Trophoblast cell (in vitro differentiated cells and primary cell): ENCODE results near the gene SEMA6D.

Experiments used
- DNase-seq, 2 donors: peaks; one replicate each; pipeline ENCODE4 v3.0.0-alpha.2; 2016
- H2AFZ ChIP-seq: 2 replicates; pipeline ENCODE4 v1.6.1; 2013; ENCODE audit warnings: low read length, moderate library complexity, mild to moderate bottlenecking; ENCODE audit not compliant: insufficient read depth, poor library complexity
- H2AK5ac ChIP-seq: 2 replicates; pipeline ENCODE4 v1.6.1; 2013; ENCODE audit warnings: mild to moderate bottlenecking, low read length
- H2BK120ac ChIP-seq: 2 replicates; pipeline ENCODE4 v1.6.1; 2013; ENCODE audit warnings: low read length, mild to moderate bottlenecking, moderate library complexity; ENCODE audit not compliant: insufficient read depth, poor library complexity
- H2BK12ac ChIP-seq: 2 replicates; pipeline ENCODE4 v1.6.1; 2013; ENCODE audit warnings: mild to moderate bottlenecking, low read length, moderate library complexity
- H2BK5ac ChIP-seq: 2 replicates; pipeline ENCODE4 v1.6.1; 2013; ENCODE audit warnings: low read length, low read depth, moderate library complexity, mild to moderate bottlenecking; ENCODE audit not compliant: poor library complexity
- H3K14ac ChIP-seq: 2 replicates; pipeline ENCODE4 v1.6.1; 2013; ENCODE audit warnings: mild to moderate bottlenecking, low read length
- H3K18ac ChIP-seq: 2 replicates; pipeline ENCODE4 v1.6.1; 2013; ENCODE audit warnings: mild to moderate bottlenecking, low read length
- H3K23ac ChIP-seq: 2 replicates; pipeline ENCODE4 v1.6.1; 2013; ENCODE audit warnings: low read length
- H3K27ac ChIP-seq: 2 replicates; pipeline ENCODE4 v1.5.1; 2013; ENCODE audit warnings: low read depth, mild to moderate bottlenecking, inconsistent platforms, low read length, moderate library complexity
- H3K27me3 ChIP-seq: 2 replicates; pipeline ENCODE4 v1.6.1; 2013; ENCODE audit warnings: inconsistent platforms, mild to moderate bottlenecking, low read length, moderate library complexity; ENCODE audit not compliant: insufficient read depth
- H3K36me3 ChIP-seq, 2 experiments: 1 replicate in 1 of 2; 2 replicates in 1 of 2; pipeline ENCODE4 v1.6.1; 2013; ENCODE audit warnings: low read length in 2 of 2, mild to moderate bottlenecking in 2 of 2, moderate library complexity in 1 of 2; ENCODE audit not compliant: insufficient read depth in 2 of 2, control insufficient read depth in 1 of 2
- H3K4ac ChIP-seq: 2 replicates; pipeline ENCODE4 v1.6.1; 2013; ENCODE audit warnings: low read depth, mild to moderate bottlenecking, low read length, moderate library complexity
- H3K4me1 ChIP-seq, 2 experiments: 1 replicate in 1 of 2; 2 replicates in 1 of 2; pipeline ENCODE4 v1.6.1; 2013; ENCODE audit warnings: low read length in 2 of 2, mild to moderate bottlenecking in 2 of 2, moderate library complexity in 1 of 2; ENCODE audit not compliant: insufficient read depth in 2 of 2, control insufficient read depth in 1 of 2
- H3K4me2 ChIP-seq: 2 replicates; pipeline ENCODE4 v1.6.1; 2013; ENCODE audit warnings: inconsistent platforms, mild to moderate bottlenecking, low read length, moderate library complexity
- H3K4me3 ChIP-seq: 2 replicates; pipeline ENCODE4 v1.5.1; 2013; ENCODE audit warnings: mild to moderate bottlenecking, low read depth, low read length, inconsistent platforms
- H3K79me1 ChIP-seq: one replicate; pipeline ENCODE4 v1.6.1; 2013; ENCODE audit warnings: low read length
- H3K79me2 ChIP-seq: 2 replicates; pipeline ENCODE4 v1.6.1; 2013; ENCODE audit warnings: low read length, mild to moderate bottlenecking; ENCODE audit not compliant: control insufficient read depth, insufficient read depth, poor library complexity
- H3K9ac ChIP-seq: 2 replicates; pipeline ENCODE4 v1.6.1; 2013; ENCODE audit warnings: mild to moderate bottlenecking, low read length
- H3K9me3 ChIP-seq: 2 replicates; pipeline ENCODE4 v1.6.1; 2013; ENCODE audit warnings: low read depth, mild to moderate bottlenecking, control low read depth, inconsistent platforms, low read length; ENCODE audit not compliant: insufficient read depth
- H4K12ac ChIP-seq: 2 replicates; pipeline ENCODE4 v1.6.1; 2013; ENCODE audit warnings: low read depth, mild to moderate bottlenecking, low read length, moderate library complexity
- H4K8ac ChIP-seq: 2 replicates; pipeline ENCODE4 v1.6.1; 2013; ENCODE audit warnings: low read depth, mild to moderate bottlenecking, low read length, moderate library complexity
- H4K91ac ChIP-seq: one replicate; pipeline ENCODE4 v1.6.1; 2013; ENCODE audit warnings: low read depth, mild to moderate bottlenecking, low read length, moderate library complexity
- WGBS: extraction: QIAGEN DNeasy Blood & Tissue Kit; methylation state at CpG from one replicate; pipeline ENCODE4 v1.1.7; 2013; ENCODE audit warnings: missing lambda C conversion rate; ENCODE audit not compliant: insufficient read length, insufficient coverage; ENCODE audit errors: extremely low coverage; 5-methylcytosine and 5-hydroxymethylcytosine counted together

Gene SEMA6D

DNA sequence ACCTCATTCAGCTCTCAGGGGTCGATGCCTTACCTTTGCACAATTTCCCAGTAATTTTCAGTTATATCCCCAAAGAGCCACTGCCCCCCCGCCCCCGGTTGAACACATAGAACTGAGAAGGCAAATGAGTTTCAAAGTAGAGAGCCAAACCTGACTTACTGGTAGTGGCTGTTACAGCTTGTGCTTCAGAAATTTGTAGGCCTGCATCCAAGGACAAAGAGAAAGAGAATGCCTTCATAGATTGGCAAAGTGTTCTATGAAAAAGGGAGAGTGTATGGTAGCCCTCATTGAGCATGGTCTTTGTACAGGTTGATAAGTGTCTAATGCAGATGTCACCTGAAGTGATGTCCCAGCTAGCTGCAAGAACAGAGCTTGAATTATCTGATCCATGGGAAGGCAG lies 13.9 kb downstream of the SEMA6D start:
- Histone ChIP-seq H2BK12ac (no peak overlapping the region), H3K4me3 (no peak overlapping the region), H3K9ac (no peak overlapping the region), H4K8ac (no peak overlapping the region), H3K14ac (no peak overlapping the region), H3K23ac (no peak overlapping the region), H2AK5ac (no peak overlapping the region), H2BK120ac (no peak overlapping the region), H3K36me3 (no peaks in the 10 kb centered on the region), H3K27ac (no peak overlapping the region), H4K91ac (no peak overlapping the region), H3K27me3 (no peaks in the 10 kb centered on the region), H3K18ac (no peak overlapping the region), H2BK5ac (no peak overlapping the region), H3K79me2 (no peaks in the 10 kb centered on the region), H3K4me1 (peaks cover 0 to 6% of the 10 kb centered on the region in 2 experiments), H3K4ac (no peak overlapping the region), H3K9me3 (no peaks in the 10 kb centered on the region), H4K12ac (no peak overlapping the region), H3K79me1 (no peaks in the 10 kb centered on the region), H2AFZ (no peak overlapping the region), H3K4me2 (no peak overlapping the region)
- DNase-seq, result no peak
- WGBS, result no CpG with 5 or more reads among the region's 3 CpGs

DNA sequence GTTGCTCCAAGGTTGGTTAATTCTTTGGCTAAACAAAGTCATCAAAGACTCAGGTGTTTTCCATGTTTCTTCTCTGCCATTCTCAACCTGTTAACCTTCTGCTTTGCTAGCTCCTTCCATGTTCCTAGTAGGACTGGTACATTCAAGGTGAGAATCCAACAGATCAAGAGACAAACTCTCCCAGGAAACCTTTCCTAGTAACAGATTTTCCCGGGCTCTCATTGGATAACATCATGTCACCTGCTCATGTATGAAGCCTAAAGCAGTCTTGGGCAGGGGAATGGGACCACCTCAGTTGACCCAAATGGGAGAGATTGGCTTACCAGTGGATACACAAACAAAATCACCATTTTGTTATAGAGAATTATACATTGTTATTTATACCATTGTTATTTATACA lies 14.9 kb downstream of the SEMA6D start:
- Histone ChIP-seq H3K18ac (no peak overlapping the region), H3K23ac (no peak overlapping the region)
- WGBS, result no CpG with 5 or more reads among the region's 1 CpG

DNA sequence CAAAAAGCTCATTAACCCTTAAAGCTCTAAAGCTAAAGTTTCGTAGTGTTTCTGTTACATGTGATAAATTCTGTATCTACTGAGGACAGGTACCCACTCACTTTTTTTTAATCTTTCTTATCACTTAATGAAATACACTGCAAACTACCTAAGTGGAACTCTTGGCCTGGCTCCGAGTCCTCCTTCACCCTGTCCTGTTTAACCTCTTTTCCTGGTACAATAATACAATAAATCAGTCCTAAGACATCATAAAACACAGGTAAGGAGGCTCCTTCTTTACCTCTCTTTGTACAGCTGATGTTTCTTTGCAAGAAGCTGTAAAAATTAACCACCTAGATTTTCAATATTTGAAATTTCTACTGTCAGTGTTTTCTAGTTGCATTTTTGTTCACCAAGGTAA lies 15.8 kb downstream of the SEMA6D start:
- Histone ChIP-seq H2BK120ac (no peak overlapping the region), H3K79me2 (no peaks in the 10 kb centered on the region), H3K4me2 (no peak overlapping the region), H3K4me3 (no peak overlapping the region), H3K79me1 (no peaks in the 10 kb centered on the region), H3K4ac (no peak overlapping the region), H3K23ac (no peak overlapping the region), H4K12ac (no peak overlapping the region), H2BK5ac (no peak overlapping the region), H3K9me3 (no peaks in the 10 kb centered on the region), H3K14ac (no peak overlapping the region), H4K91ac (no peak overlapping the region), H3K9ac (no peak overlapping the region), H3K36me3 (no peaks in the 10 kb centered on the region), H3K18ac (no peak overlapping the region), H3K27me3 (no peaks in the 10 kb centered on the region), H3K4me1 (no peaks in the 10 kb centered on the region), H2AFZ (no peak overlapping the region), H2BK12ac (no peak overlapping the region), H2AK5ac (no peak overlapping the region), H3K27ac (no peak overlapping the region), H4K8ac (no peak overlapping the region)
- DNase-seq, result no peak
- WGBS, result no CpG with 5 or more reads among the region's 2 CpGs

More for the DNA sequence above, 14.9 kb downstream of the SEMA6D start:
- Histone ChIP-seq H3K27me3 (no peaks in the 10 kb centered on the region), H3K79me1 (no peaks in the 10 kb centered on the region), H2BK120ac (no peak overlapping the region), H4K91ac (no peak overlapping the region), H2BK12ac (no peak overlapping the region), H3K4ac (no peak overlapping the region), H3K4me3 (no peak overlapping the region), H3K27ac (no peak overlapping the region), H2AFZ (no peak overlapping the region), H3K14ac (no peak overlapping the region), H4K12ac (no peak overlapping the region), H4K8ac (no peak overlapping the region), H2BK5ac (no peak overlapping the region), H3K4me2 (no peak overlapping the region), H3K9me3 (no peaks in the 10 kb centered on the region), H3K79me2 (no peaks in the 10 kb centered on the region), H3K4me1 (peaks cover 0 to 5% of the 10 kb centered on the region in 2 experiments), H3K36me3 (no peaks in the 10 kb centered on the region), H2AK5ac (no peak overlapping the region), H3K9ac (no peak overlapping the region)
- no peak for DNase-seq

DNA sequence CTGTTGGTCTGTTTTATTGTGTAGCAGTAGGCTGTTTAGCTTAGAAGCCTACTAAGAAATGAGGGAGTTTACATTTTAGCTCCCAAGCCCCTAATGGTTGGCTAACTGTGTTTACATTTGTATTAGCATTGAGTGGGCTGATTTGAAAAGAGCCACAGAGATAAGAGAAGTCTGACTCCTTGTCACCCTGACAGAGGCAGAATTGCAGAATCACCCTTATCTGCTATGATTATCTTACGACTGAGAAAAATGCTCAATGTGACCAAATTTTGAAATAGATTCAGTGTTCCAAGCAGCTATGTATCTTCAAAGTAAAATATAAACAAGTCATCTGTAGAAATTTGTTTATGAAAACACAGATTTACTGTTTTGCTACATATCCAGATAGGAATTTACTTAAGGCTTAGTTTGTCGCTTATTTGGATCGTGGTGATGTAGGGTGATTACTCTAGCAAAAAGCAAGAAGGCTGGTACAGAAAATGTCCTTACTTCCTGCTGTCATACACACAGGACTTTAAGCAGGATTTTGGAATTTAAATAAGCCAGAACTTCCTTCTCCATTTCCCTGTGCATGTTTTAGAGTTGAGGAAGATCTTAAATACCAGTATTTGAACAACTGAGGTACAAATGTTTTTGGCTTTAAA lies 19.0 kb downstream of the SEMA6D start:
- Histone ChIP-seq H3K4ac (no peak overlapping the region), H3K79me1 (no peaks in the 10 kb centered on the region), H3K18ac (no peak overlapping the region), H3K36me3 (no peaks in the 10 kb centered on the region), H3K4me1 (no peaks in the 10 kb centered on the region), H3K23ac (no peak overlapping the region), H4K8ac (no peak overlapping the region), H3K27me3 (no peaks in the 10 kb centered on the region), H2BK120ac (no peak overlapping the region), H3K9ac (no peak overlapping the region), H3K9me3 (no peaks in the 10 kb centered on the region), H2BK12ac (no peak overlapping the region), H3K4me3 (no peak overlapping the region), H2AK5ac (no peak overlapping the region), H4K12ac (no peak overlapping the region), H3K4me2 (no peak overlapping the region), H3K14ac (no peak overlapping the region), H3K79me2 (no peaks in the 10 kb centered on the region), H3K27ac (no peak overlapping the region), H2AFZ (no peak overlapping the region), H4K91ac (no peak overlapping the region), H2BK5ac (no peak overlapping the region)
- peak in 1 of 2 donors; percentile 84 for DNase-seq
- no CpG with 5 or more reads among the region's 3 CpGs for WGBS
